Germinal center (tissue), 1 donor: ENCODE measurements around the gene IFT43.

Experiments
- DNase-seq: peaks from one replicate; pipeline ENCODE4 v3.0.0; 2012; ENCODE audit warnings: mixed read lengths, low spot score

The IFT43 gene

GRCh38 chr14:76015668-76016067, 30.1 kb downstream of the IFT43 start:
- no peak for DNase-seq

GRCh38 chr14:76019676-76020075, 34.1 kb downstream of the IFT43 start:
- DNase-seq, result no peak

GRCh38 chr14:76022991-76023390, 37.4 kb downstream of the IFT43 start:
- DNase-seq, result no peak

- DNase-seq, result no peak
Observed at GRCh38 chr14:76023757-76024156, 38.2 kb downstream of the IFT43 start.

GRCh38 chr14:76024211-76024907, 38.8 kb downstream of the IFT43 start:
- no peak for DNase-seq

- DNase-seq, result no peak
Observed at GRCh38 chr14:76034566-76034965, 49.0 kb downstream of the IFT43 start.

GRCh38 chr14:76040704-76041103, 55.1 kb downstream of the IFT43 start:
- no peak for DNase-seq

GRCh38 chr14:76045773-76046172, 60.2 kb downstream of the IFT43 start:
- DNase-seq, result no peak

GRCh38 chr14:76050250-76050649, 64.7 kb downstream of the IFT43 start:
- DNase-seq, result no peak

GRCh38 chr14:76050797-76051392, 65.3 kb downstream of the IFT43 start:
- DNase-seq, result peak; percentile 50

- DNase-seq, result no peak
Observed at GRCh38 chr14:76051717-76052465, 66.3 kb downstream of the IFT43 start.

GRCh38 chr14:76053572-76054355, 68.2 kb downstream of the IFT43 start:
- DNase-seq, result no peak

- DNase-seq, result no peak
Observed at GRCh38 chr14:76055330-76055729, 69.8 kb downstream of the IFT43 start.

GRCh38 chr14:76056128-76056527, 70.6 kb downstream of the IFT43 start:
- DNase-seq, result no peak

GRCh38 chr14:76057914-76058313, 72.4 kb downstream of the IFT43 start:
- DNase-seq, result no peak

- DNase-seq, result no peak
Observed at GRCh38 chr14:76063327-76063726, 77.8 kb downstream of the IFT43 start.

- no peak for DNase-seq
Observed at GRCh38 chr14:76065519-76065918, 80.0 kb downstream of the IFT43 start.

GRCh38 chr14:76067536-76067935, 82.0 kb downstream of the IFT43 start:
- no peak for DNase-seq

GRCh38 chr14:76073717-76074116, 88.2 kb downstream of the IFT43 start:
- DNase-seq, result no peak

GRCh38 chr14:76077340-76077739, 91.8 kb downstream of the IFT43 start:
- no peak for DNase-seq

- DNase-seq, result no peak
Observed at GRCh38 chr14:76078501-76078900, 92.9 kb downstream of the IFT43 start.

- DNase-seq, result no peak
Observed at GRCh38 chr14:76080025-76080424, 94.5 kb downstream of the IFT43 start.
